Caco-2 (cell line): ENCODE measurements around the gene TTLL5. TPM values are rescaled to one million over a fixed set of nuclear protein-coding genes. Genes with fewer than 3 reads are reported as not detected.

Source experiments
- BruUV-seq: library from RNA; stranded (reverse); fragments of 400-500 nt; replicated peaks from 2 replicates; lab custom pipeline; 2021; lab: Mats Ljungman, UMichigan
- CTCF ChIA-PET: fragments of 300-600 bp; sonication (Branson Sonifier 250); formaldehyde crosslinking; loops from one replicate; lab custom pipeline; 2022; ENCODE audit warnings: antibody characterized with exemption; lab: Charles Lee
- POLR2A ChIA-PET: fragments of 300-600 bp; sonication (Branson Sonifier 250); formaldehyde crosslinking; loops from one replicate; lab custom pipeline; 2022; ENCODE audit warnings: antibody characterized with exemption; lab: Charles Lee
- DNase-seq, 2 experiments: peaks; one replicate each; pipeline versions ENCODE4 v3.0.0 to v3.0.0-alpha.2; 2020 to 2022
- H3K27me3 ChIP-seq: replicated peaks from 2 replicates; pipeline ENCODE4 v1.6.0; 2011; ENCODE audit warnings: low read length; ENCODE audit not compliant: control insufficient read depth, insufficient read depth
- H3K36me3 ChIP-seq: 2 replicates; pipeline ENCODE4 v1.5.1; 2011; ENCODE audit warnings: low read length; ENCODE audit not compliant: control insufficient read depth, insufficient read depth
- H3K4me1 ChIP-seq: fragments of 250-450 bp; sonication (Bioruptor Pico); 2 replicates; pipeline ENCODE4 v1.5.1; 2020; ENCODE audit warnings: mild to moderate bottlenecking
- H3K4me3 ChIP-seq: 2 replicates; pipeline ENCODE4 v1.5.1; 2011; ENCODE audit warnings: low read depth, mild to moderate bottlenecking, control low read depth, low read length
- H3K9me3 ChIP-seq: fragments of 250-450 bp; sonication (Bioruptor Pico); 2 replicates; pipeline ENCODE4 v1.5.1; 2020; ENCODE audit warnings: mild to moderate bottlenecking, moderate library complexity
- H3K27ac Mint-ChIP-seq: one replicate; pipeline ENCODE4 v1.8.0; 2022; ENCODE audit warnings: mixed read lengths; ENCODE audit not compliant: unreplicated experiment
- H3K27me3 Mint-ChIP-seq: one replicate; pipeline ENCODE4 v1.8.0; 2022; ENCODE audit warnings: mixed read lengths; ENCODE audit not compliant: insufficient read depth, unreplicated experiment
- H3K36me3 Mint-ChIP-seq: one replicate; pipeline ENCODE4 v1.8.0; 2022; ENCODE audit warnings: mild to moderate bottlenecking, mixed read lengths; ENCODE audit not compliant: insufficient read depth, unreplicated experiment
- H3K4me1 Mint-ChIP-seq: one replicate; pipeline ENCODE4 v1.8.0; 2022; ENCODE audit warnings: low read depth, mixed read lengths; ENCODE audit not compliant: unreplicated experiment
- H3K4me3 Mint-ChIP-seq: one replicate; pipeline ENCODE4 v1.8.0; 2022; ENCODE audit warnings: mild to moderate bottlenecking, moderate library complexity, mixed read lengths; ENCODE audit not compliant: unreplicated experiment
- H3K9me3 Mint-ChIP-seq: one replicate; pipeline ENCODE4 v1.8.0; 2022; ENCODE audit warnings: mixed read lengths; ENCODE audit not compliant: unreplicated experiment
- CTCF ChIP-seq, 2 experiments: fragments of 200-600 bp in 1 of 2; IDR thresholded peaks; 1 replicate in 1 of 2; 2 replicates in 1 of 2; pipeline versions ENCODE4 v1.5.1 to v1.8.0; 2011 to 2022; ENCODE audit warnings: antibody characterized with exemption in 1 of 2, control low read depth in 1 of 2, inconsistent platforms in 1 of 2, low read depth in 1 of 2, low read length in 1 of 2, mild to moderate bottlenecking in 1 of 2, moderate library complexity in 1 of 2; ENCODE audit not compliant: insufficient read depth in 1 of 2, severe bottlenecking in 1 of 2, unreplicated experiment in 1 of 2
- intact Hi-C: fragments of 100-400 bp; cut with micrococcal nuclease; formaldehyde crosslinking; loops from one replicate; pipeline ENCODE4 v1.10.0; 2022; ENCODE audit not compliant: unreplicated experiment
- total RNA-seq: library from RNA; stranded (reverse); gene quantifications from 2 replicates; pipeline ENCODE4 v1.2.3, GENCODE V29; 2022

TTLL5 gene
- total RNA-seq, 1 experiment from 2014 or later, result 38.2 TPM

GRCh38 chr14:75747899-75748298, 86.9 kb downstream of the TTLL5 start:
- ChIA-PET CTCF (no interaction called here), POLR2A (no interaction called here)
- Histone ChIP-seq H3K27me3 (no peaks in the 10 kb centered on the region), H3K36me3 (no peaks in the 10 kb centered on the region), H3K9me3 (peaks cover 3% of the 10 kb centered on the region; the same call in 1 of the 2 replicates), H3K4me3 (no peak overlapping the region), H3K4me1 (no peaks in the 10 kb centered on the region)
- Mint-ChIP-seq H3K4me3 (no peak overlapping the region), H3K9me3 (peaks cover 23% of the 10 kb centered on the region), H3K4me1 (no peaks in the 10 kb centered on the region), H3K27me3 (no peaks in the 10 kb centered on the region), H3K36me3 (peaks cover 43% of the 10 kb centered on the region), H3K27ac (no peak overlapping the region)
- DNase-seq, result no peak
- TF ChIP-seq CTCF (IDR thresholded peaks at IDR 0.05; ENCODE audit: insufficient read depth in 1 of 2, low read depth in 1 of 2, low read length in 1 of 2, severe bottlenecking in 1 of 2, unreplicated experiment in 1 of 2), result no peak
- no TSS peak for BruUV-seq
- intact Hi-C loops, result no loop called here

- ChIA-PET POLR2A (no interaction called here), CTCF (no interaction called here)
- peaks cover 40% of the 10 kb centered on the region for H3K36me3 Mint-ChIP-seq
- H3K27ac Mint-ChIP-seq, result no peak overlapping the region
- no peaks in the 10 kb centered on the region for H3K4me1 Mint-ChIP-seq
- H3K4me3 Mint-ChIP-seq, result no peak overlapping the region
- H3K4me1 ChIP-seq, result no peaks in the 10 kb centered on the region
- DNase-seq, result no peak
- no TSS peak for BruUV-seq
- H3K27me3 Mint-ChIP-seq, result no peaks in the 10 kb centered on the region
- no peak for TF ChIP-seq CTCF (IDR thresholded peaks at IDR 0.05; ENCODE audit: insufficient read depth in 1 of 2, low read depth in 1 of 2, low read length in 1 of 2, severe bottlenecking in 1 of 2, unreplicated experiment in 1 of 2)
- intact Hi-C loops, result no loop called here
- H3K27me3 ChIP-seq, result no peaks in the 10 kb centered on the region
- peaks cover 3% of the 10 kb centered on the region; the same call in 1 of the 2 replicates for H3K9me3 ChIP-seq
- no peaks in the 10 kb centered on the region for H3K36me3 ChIP-seq
- H3K9me3 Mint-ChIP-seq, result peaks cover 23% of the 10 kb centered on the region
- no peak overlapping the region for H3K4me3 ChIP-seq
Measured at GRCh38 chr14:75748336-75748735, 87.3 kb downstream of the TTLL5 start.

- no peaks in the 10 kb centered on the region for H3K4me1 ChIP-seq
- no peak for TF ChIP-seq CTCF (IDR thresholded peaks at IDR 0.05; ENCODE audit: insufficient read depth in 1 of 2, low read depth in 1 of 2, low read length in 1 of 2, severe bottlenecking in 1 of 2, unreplicated experiment in 1 of 2)
- Mint-ChIP-seq H3K4me1 (no peaks in the 10 kb centered on the region), H3K4me3 (no peak overlapping the region), H3K36me3 (peaks cover 28% of the 10 kb centered on the region), H3K27ac (no peak overlapping the region), H3K27me3 (no peaks in the 10 kb centered on the region), H3K9me3 (peaks cover 14% of the 10 kb centered on the region)
- CTCF ChIA-PET, result no interaction called here
- no peaks in the 10 kb centered on the region for H3K36me3 ChIP-seq
- no peak overlapping the region for H3K4me3 ChIP-seq
- peaks cover 3% of the 10 kb centered on the region; the same call in 1 of the 2 replicates for H3K9me3 ChIP-seq
- H3K27me3 ChIP-seq, result no peaks in the 10 kb centered on the region
- no peak for DNase-seq
- BruUV-seq, result no TSS peak
- POLR2A ChIA-PET, result no interaction called here
- intact Hi-C loops, result no loop called here
Measured at GRCh38 chr14:75751296-75751695, 90.2 kb downstream of the TTLL5 start.
